ENCODE measurements around the gene C19orf85.

DNA sequence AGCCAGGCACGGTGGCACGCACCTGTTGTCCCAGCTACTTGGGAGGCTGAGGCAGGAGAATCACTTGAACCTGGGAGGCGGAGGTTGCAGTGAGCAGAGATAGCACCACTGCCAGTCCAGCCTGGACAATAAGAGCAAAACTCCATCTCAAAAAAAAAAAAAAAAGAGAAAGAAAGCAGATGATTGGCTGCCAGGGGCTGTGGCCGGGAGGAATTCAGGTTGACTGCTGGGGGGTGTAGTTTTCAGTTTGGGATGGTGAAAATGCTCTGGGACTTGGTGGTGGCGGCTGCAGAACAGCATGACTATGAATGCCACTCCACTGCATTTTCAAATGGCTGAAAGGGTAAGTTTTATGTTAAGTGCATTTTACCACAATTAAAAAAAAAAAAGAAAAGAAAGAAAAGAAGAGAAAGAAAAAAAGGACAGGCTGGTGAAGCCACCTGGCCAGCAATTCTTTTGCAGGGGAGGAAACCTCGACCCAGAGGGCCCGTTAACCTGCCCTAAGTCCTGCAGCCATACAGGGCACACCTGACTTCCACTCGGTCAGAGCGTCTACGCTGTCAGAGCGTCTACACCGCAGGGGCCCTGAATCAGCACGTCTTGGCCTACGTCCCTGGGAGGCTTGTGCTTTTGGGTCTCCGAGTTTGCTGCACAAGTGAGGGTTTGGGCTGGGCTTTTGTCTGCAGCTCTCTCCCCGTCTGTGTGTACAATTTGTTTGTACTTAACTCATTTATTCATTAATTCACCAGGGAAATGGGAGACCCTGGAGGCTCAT is 6.7 kb downstream of the C19orf85 start:
- TF ChIP-seq, protein P1, sequence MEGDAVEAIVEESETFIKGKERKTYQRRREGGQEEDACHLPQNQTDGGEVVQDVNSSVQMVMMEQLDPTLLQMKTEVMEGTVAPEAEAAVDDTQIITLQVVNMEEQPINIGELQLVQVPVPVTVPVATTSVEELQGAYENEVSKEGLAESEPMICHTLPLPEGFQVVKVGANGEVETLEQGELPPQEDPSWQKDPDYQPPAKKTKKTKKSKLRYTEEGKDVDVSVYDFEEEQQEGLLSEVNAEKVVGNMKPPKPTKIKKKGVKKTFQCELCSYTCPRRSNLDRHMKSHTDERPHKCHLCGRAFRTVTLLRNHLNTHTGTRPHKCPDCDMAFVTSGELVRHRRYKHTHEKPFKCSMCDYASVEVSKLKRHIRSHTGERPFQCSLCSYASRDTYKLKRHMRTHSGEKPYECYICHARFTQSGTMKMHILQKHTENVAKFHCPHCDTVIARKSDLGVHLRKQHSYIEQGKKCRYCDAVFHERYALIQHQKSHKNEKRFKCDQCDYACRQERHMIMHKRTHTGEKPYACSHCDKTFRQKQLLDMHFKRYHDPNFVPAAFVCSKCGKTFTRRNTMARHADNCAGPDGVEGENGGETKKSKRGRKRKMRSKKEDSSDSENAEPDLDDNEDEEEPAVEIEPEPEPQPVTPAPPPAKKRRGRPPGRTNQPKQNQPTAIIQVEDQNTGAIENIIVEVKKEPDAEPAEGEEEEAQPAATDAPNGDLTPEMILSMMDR (IDR thresholded peaks at IDR 0.05): no peak
- no peak for TF ChIP-seq POLR2A (IDR thresholded peaks at IDR 0.05)

Measured in uterus (tissue), 2 donors.